ENCODE measurements around the gene SEPHS2.

GRCh38 chr16:30472328-30472942, 26.8 kb upstream of the SEPHS2 start, which contains the start of gene ITGAL:
- no peak for TF ChIP-seq CTCF (IDR thresholded peaks at IDR 0.05)
- no peak for TF ChIP-seq POLR2A (IDR thresholded peaks at IDR 0.05)
- TF ChIP-seq POLR2AphosphoS5 (IDR thresholded peaks at IDR 0.05) = no peak

All from gastroesophageal sphincter (tissue), 3 donors.